Measurements from ENCODE around the gene SSBP3. TPM values are rescaled to one million over a fixed set of nuclear protein-coding genes. Genes with fewer than 3 reads are reported as not detected.

The SSBP3 gene
- polyA plus RNA-seq, 1 donor (not counting 4 experiments of a cell fraction or from before 2014, with no cell fraction given), result 16.9 TPM

DNA sequence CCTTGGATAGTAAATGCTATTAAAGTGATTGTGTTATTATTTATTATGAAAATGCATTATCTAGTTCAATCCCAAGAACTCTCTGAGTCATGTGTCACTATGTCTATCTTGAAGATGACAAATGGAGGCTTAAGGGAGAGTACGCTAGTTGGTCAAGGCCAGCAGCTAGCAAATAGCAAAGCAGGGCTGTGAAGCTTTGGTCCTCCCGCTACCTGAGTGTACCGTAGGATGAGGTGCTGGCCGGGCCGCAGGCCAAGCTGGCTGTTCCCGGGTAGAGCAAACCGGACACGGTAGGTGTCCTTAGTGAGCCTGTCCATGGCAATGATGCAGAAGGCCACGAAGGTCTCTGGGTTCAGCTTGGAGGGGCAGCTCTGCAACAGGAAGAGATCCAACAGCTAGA is 215.7 kb downstream of the SSBP3 start:
- Histone ChIP-seq H3K9me1 (ENCODE audit: control insufficient read depth, extremely low read depth, insufficient read depth, low read length) (no peaks in the 10 kb centered on the region), H3K36me3 (ENCODE audit: control insufficient read depth in 2 of 2, extremely low read depth in 1 of 2, insufficient read depth in 2 of 2, low read length in 2 of 2) (no peaks in the 10 kb centered on the region), H3K4me1 (ENCODE audit: control insufficient read depth, extremely low read depth, insufficient read depth, low read length) (no peaks in the 10 kb centered on the region), H3K4me2 (ENCODE audit: control insufficient read depth, extremely low read depth, insufficient read depth, low read depth, low read length) (no peak overlapping the region), H3K4me3 (ENCODE audit: control insufficient read depth in 2 of 3, extremely low read depth in 1 of 3, insufficient read depth in 2 of 3, low read depth in 1 of 3, low read length in 3 of 3) (no peak overlapping the region), H3K27me3 (ENCODE audit: control insufficient read depth, extremely low read depth, insufficient read depth, low read length) (no peaks in the 10 kb centered on the region), H2AFZ (ENCODE audit: control insufficient read depth, low read length) (no peak overlapping the region), H3K9me3 (ENCODE audit: control insufficient read depth, low read depth, low read length) (no peaks in the 10 kb centered on the region), H4K20me1 (ENCODE audit: control insufficient read depth, extremely low read depth, insufficient read depth, low read length) (no peaks in the 10 kb centered on the region), H3K27ac (ENCODE audit: control insufficient read depth, insufficient read depth, low read length) (no peak overlapping the region), H3K79me2 (ENCODE audit: control insufficient read depth, insufficient read depth, low read length) (no peaks in the 10 kb centered on the region), H3K9ac (ENCODE audit: control insufficient read depth, extremely low read depth, insufficient read depth, low read length) (no peak overlapping the region)
- TF ChIP-seq EZH2 (IDR thresholded peaks at IDR 0.05; ENCODE audit: low read length), result no peak
- no peak for FAIRE-seq
- dilution Hi-C loops (cut with MboI; ENCODE audit: extremely low pct_ligation_motif_present, low sequenced_read_pairs), result no loop called here
- no peak for DNase-seq (ENCODE audit: low read depth, low spot score)

DNA sequence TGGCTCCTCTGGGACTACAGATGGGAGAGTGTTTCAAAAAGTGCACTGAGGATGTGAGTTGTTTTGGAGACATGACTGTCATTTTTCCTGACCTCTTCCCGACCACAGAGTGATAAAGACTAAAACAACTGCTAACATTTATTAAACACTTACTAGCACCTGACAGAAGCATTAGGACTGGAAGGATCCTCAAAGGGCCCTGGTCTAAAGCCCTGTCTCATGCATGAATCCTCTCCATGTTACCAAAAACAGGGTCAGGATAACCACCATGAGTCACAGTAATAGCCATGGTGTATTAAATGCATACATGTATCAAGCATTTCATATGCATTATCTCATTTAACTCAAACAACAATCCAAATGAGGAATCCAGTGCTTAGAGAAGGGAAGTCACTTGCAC is 217.9 kb downstream of the SSBP3 start:
- Histone ChIP-seq H3K79me2 (ENCODE audit: control insufficient read depth, insufficient read depth, low read length) (no peaks in the 10 kb centered on the region), H3K27ac (ENCODE audit: control insufficient read depth, insufficient read depth, low read length) (no peak overlapping the region), H3K4me3 (ENCODE audit: control insufficient read depth in 2 of 3, extremely low read depth in 1 of 3, insufficient read depth in 2 of 3, low read depth in 1 of 3, low read length in 3 of 3) (no peak overlapping the region), H3K27me3 (ENCODE audit: control insufficient read depth, extremely low read depth, insufficient read depth, low read length) (no peaks in the 10 kb centered on the region), H4K20me1 (ENCODE audit: control insufficient read depth, extremely low read depth, insufficient read depth, low read length) (no peaks in the 10 kb centered on the region), H3K9ac (ENCODE audit: control insufficient read depth, extremely low read depth, insufficient read depth, low read length) (no peak overlapping the region), H3K36me3 (ENCODE audit: control insufficient read depth in 2 of 2, extremely low read depth in 1 of 2, insufficient read depth in 2 of 2, low read length in 2 of 2) (no peaks in the 10 kb centered on the region), H2AFZ (ENCODE audit: control insufficient read depth, low read length) (no peak overlapping the region), H3K9me1 (ENCODE audit: control insufficient read depth, extremely low read depth, insufficient read depth, low read length) (no peaks in the 10 kb centered on the region), H3K4me2 (ENCODE audit: control insufficient read depth, extremely low read depth, insufficient read depth, low read depth, low read length) (no peak overlapping the region), H3K4me1 (ENCODE audit: control insufficient read depth, extremely low read depth, insufficient read depth, low read length) (no peaks in the 10 kb centered on the region), H3K9me3 (ENCODE audit: control insufficient read depth, low read depth, low read length) (no peaks in the 10 kb centered on the region)
- no peak for TF ChIP-seq EZH2 (IDR thresholded peaks at IDR 0.05; ENCODE audit: low read length)
- TF ChIP-seq, protein P1, sequence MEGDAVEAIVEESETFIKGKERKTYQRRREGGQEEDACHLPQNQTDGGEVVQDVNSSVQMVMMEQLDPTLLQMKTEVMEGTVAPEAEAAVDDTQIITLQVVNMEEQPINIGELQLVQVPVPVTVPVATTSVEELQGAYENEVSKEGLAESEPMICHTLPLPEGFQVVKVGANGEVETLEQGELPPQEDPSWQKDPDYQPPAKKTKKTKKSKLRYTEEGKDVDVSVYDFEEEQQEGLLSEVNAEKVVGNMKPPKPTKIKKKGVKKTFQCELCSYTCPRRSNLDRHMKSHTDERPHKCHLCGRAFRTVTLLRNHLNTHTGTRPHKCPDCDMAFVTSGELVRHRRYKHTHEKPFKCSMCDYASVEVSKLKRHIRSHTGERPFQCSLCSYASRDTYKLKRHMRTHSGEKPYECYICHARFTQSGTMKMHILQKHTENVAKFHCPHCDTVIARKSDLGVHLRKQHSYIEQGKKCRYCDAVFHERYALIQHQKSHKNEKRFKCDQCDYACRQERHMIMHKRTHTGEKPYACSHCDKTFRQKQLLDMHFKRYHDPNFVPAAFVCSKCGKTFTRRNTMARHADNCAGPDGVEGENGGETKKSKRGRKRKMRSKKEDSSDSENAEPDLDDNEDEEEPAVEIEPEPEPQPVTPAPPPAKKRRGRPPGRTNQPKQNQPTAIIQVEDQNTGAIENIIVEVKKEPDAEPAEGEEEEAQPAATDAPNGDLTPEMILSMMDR (optimal IDR thresholded peaks at IDR 0.05 in 1 of 3, IDR thresholded peaks at IDR 0.05 in 1 of 3, conservative IDR thresholded peaks at IDR 0.05 in 1 of 3; ENCODE audit: extremely low read depth in 1 of 3, insufficient read depth in 2 of 3, low read length in 3 of 3), result no peak
- FAIRE-seq (no peak), DNase-seq (ENCODE audit: low read depth, low spot score) (no peak)
- dilution Hi-C loops (cut with MboI; ENCODE audit: extremely low pct_ligation_motif_present, low sequenced_read_pairs), result no loop called here

DNA sequence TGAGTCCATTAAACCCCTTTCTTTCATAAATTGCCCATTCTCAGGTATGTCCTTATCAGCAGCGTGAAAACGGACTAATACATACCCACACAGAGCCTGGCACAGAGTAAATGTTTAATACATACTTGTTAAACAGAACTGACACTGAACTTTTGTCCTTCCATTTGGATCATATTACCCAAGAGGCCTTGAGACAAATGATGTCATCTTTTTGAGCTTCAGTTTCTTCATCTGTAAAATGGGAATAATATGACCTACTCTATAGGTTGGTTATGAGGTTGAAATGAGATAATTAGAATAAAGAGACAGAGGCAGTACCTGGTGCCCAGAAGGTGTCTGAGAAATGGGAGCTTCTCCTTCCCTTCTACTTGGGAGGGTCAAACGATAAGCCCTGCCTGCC is 220.1 kb downstream of the SSBP3 start:
- no peak overlapping the region for H2AFZ ChIP-seq (ENCODE audit: control insufficient read depth, low read length)
- no peaks in the 10 kb centered on the region for H3K9me3 ChIP-seq (ENCODE audit: control insufficient read depth, low read depth, low read length)
- no peaks in the 10 kb centered on the region for H4K20me1 ChIP-seq (ENCODE audit: control insufficient read depth, extremely low read depth, insufficient read depth, low read length)
- H3K9me1 ChIP-seq (ENCODE audit: control insufficient read depth, extremely low read depth, insufficient read depth, low read length), result no peaks in the 10 kb centered on the region
- FAIRE-seq, result no peak
- H3K9ac ChIP-seq (ENCODE audit: control insufficient read depth, extremely low read depth, insufficient read depth, low read length), result no peak overlapping the region
- no peaks in the 10 kb centered on the region for H3K27me3 ChIP-seq (ENCODE audit: control insufficient read depth, extremely low read depth, insufficient read depth, low read length)
- H3K36me3 ChIP-seq (ENCODE audit: control insufficient read depth in 2 of 2, extremely low read depth in 1 of 2, insufficient read depth in 2 of 2, low read length in 2 of 2), result no peaks in the 10 kb centered on the region
- dilution Hi-C loops (cut with MboI; ENCODE audit: extremely low pct_ligation_motif_present, low sequenced_read_pairs), result no loop called here
- no peak for DNase-seq (ENCODE audit: low read depth, low spot score)
- no peaks in the 10 kb centered on the region for H3K4me1 ChIP-seq (ENCODE audit: control insufficient read depth, extremely low read depth, insufficient read depth, low read length)
- no peak overlapping the region for H3K4me3 ChIP-seq (ENCODE audit: control insufficient read depth in 2 of 3, extremely low read depth in 1 of 3, insufficient read depth in 2 of 3, low read depth in 1 of 3, low read length in 3 of 3)
- no peak overlapping the region for H3K4me2 ChIP-seq (ENCODE audit: control insufficient read depth, extremely low read depth, insufficient read depth, low read depth, low read length)
- no peak overlapping the region for H3K27ac ChIP-seq (ENCODE audit: control insufficient read depth, insufficient read depth, low read length)
- no peaks in the 10 kb centered on the region for H3K79me2 ChIP-seq (ENCODE audit: control insufficient read depth, insufficient read depth, low read length)
- no peak for TF ChIP-seq EZH2 (IDR thresholded peaks at IDR 0.05; ENCODE audit: low read length)
- TF ChIP-seq, protein P1 (optimal IDR thresholded peaks at IDR 0.05 in 1 of 3, IDR thresholded peaks at IDR 0.05 in 1 of 3, conservative IDR thresholded peaks at IDR 0.05 in 1 of 3; ENCODE audit: extremely low read depth in 1 of 3, insufficient read depth in 2 of 3, low read length in 3 of 3), result no peak
